Mesendoderm (in vitro differentiated cells): ENCODE results near the gene ADAMTS16.

Source experiments
- DNase-seq: peaks from one replicate; pipeline ENCODE4 v3.0.0; 2013
- H2AK5ac ChIP-seq: 2 replicates; pipeline ENCODE4 v1.6.1; 2013; ENCODE audit warnings: low read length, inconsistent platforms
- H2BK120ac ChIP-seq: 2 replicates; pipeline ENCODE4 v1.6.1; 2013; ENCODE audit warnings: low read depth, mild to moderate bottlenecking, low read length, moderate library complexity, mixed read lengths
- H2BK15ac ChIP-seq: replicated peaks from 2 replicates; pipeline ENCODE4 v1.6.1; 2013; ENCODE audit warnings: low read depth, mild to moderate bottlenecking, moderate library complexity
- H2BK5ac ChIP-seq: 2 replicates; pipeline ENCODE4 v1.6.1; 2013; ENCODE audit warnings: low read length, inconsistent platforms
- H3K18ac ChIP-seq: 2 replicates; pipeline ENCODE4 v1.6.1; 2013; ENCODE audit warnings: mild to moderate bottlenecking, low read length, mixed read lengths
- H3K23ac ChIP-seq: one replicate; pipeline ENCODE4 v1.6.1; 2013; ENCODE audit warnings: low read length
- H3K27ac ChIP-seq: 2 replicates; pipeline ENCODE4 v1.5.1; 2013; ENCODE audit warnings: low read depth, mild to moderate bottlenecking, inconsistent platforms, low read length, moderate library complexity
- H3K27me3 ChIP-seq: 2 replicates; pipeline ENCODE4 v1.6.1; 2013; ENCODE audit warnings: low read length, control low read depth, mild to moderate bottlenecking, inconsistent platforms; ENCODE audit not compliant: insufficient read depth, poor library complexity
- H3K36me3 ChIP-seq: 2 replicates; pipeline ENCODE4 v1.6.1; 2013; ENCODE audit warnings: low read length, inconsistent platforms; ENCODE audit not compliant: control insufficient read depth, insufficient read depth
- H3K4ac ChIP-seq: one replicate; pipeline ENCODE4 v1.6.1; 2013; ENCODE audit warnings: low read depth, mild to moderate bottlenecking, low read length, moderate library complexity
- H3K4me1 ChIP-seq: 2 replicates; pipeline ENCODE4 v1.6.1; 2013; ENCODE audit warnings: low read depth, low read length, inconsistent platforms; ENCODE audit not compliant: control insufficient read depth
- H3K4me2 ChIP-seq: 2 replicates; pipeline ENCODE4 v1.6.1; 2013; ENCODE audit warnings: low read length
- H3K4me3 ChIP-seq: 2 replicates; pipeline ENCODE4 v1.5.1; 2013; ENCODE audit warnings: mild to moderate bottlenecking, low read length
- H3K56ac ChIP-seq: one replicate; pipeline ENCODE4 v1.6.1; 2013; ENCODE audit warnings: low read length
- H3K79me1 ChIP-seq: 2 replicates; pipeline ENCODE4 v1.6.1; 2013; ENCODE audit warnings: low read length, inconsistent platforms
- H3K79me2 ChIP-seq: 2 replicates; pipeline ENCODE4 v1.6.1; 2013; ENCODE audit warnings: mild to moderate bottlenecking, low read length; ENCODE audit not compliant: control insufficient read depth, insufficient read depth
- H3K9ac ChIP-seq: 2 replicates; pipeline ENCODE4 v1.6.1; 2013; ENCODE audit warnings: low read length, inconsistent platforms
- H4K5ac ChIP-seq: one replicate; pipeline ENCODE4 v1.6.1; 2013; ENCODE audit warnings: low read length
- H4K8ac ChIP-seq: one replicate; pipeline ENCODE4 v1.6.1; 2013; ENCODE audit warnings: low read depth, mild to moderate bottlenecking, control low read depth, low read length, moderate library complexity
- WGBS: extraction: QIAGEN DNeasy Blood & Tissue Kit; methylation state at CpG from one replicate; pipeline ENCODE4 v1.1.7; 2013; ENCODE audit warnings: low lambda C conversion rate, missing lambda C conversion rate; ENCODE audit not compliant: insufficient coverage; ENCODE audit errors: extremely low coverage; 5-methylcytosine and 5-hydroxymethylcytosine counted together

ADAMTS16 gene

DNA sequence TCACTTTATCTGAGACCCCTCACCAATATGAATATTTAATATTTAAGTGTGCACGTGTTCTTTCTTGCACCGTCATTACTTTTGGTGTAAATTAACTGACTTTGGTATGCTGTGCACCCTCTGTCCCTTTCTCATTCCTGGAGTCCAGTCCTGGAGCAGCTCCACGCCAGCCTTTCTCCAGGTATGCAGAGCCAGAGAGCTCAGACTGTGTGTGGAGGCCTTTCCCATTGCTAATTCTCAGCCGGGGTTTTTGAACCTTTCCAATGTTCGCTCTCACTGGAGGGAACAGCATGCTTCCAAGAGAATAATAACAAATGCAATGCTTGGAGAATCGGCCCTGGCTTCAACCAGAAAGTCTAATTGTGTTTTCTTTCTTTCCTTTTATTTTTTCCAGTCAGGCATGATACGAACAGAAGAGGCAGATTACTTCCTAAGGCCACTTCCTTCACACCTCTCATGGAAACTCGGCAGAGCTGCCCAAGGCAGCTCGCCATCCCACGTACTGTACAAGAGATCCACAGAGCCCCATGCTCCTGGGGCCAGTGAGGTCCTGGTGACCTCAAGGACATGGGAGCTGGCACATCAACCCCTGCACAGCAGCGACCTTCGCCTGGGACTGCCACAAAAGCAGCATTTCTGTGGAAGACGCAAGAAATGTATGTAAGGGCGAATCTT, 41.7 kb downstream of the ADAMTS16 start:
- Histone ChIP-seq H3K18ac (peak overlapping the region; percentile 76), H3K56ac (peak overlapping the region; percentile 58), H2AK5ac (no peak overlapping the region), H3K27me3 (no peaks in the 10 kb centered on the region), H2BK5ac (peak overlapping the region; percentile 27), H3K27ac (no peak overlapping the region), H4K5ac (no peak overlapping the region), H2BK120ac (peak overlapping the region; percentile 19), H4K8ac (no peak overlapping the region), H3K9ac (no peak overlapping the region), H3K4me1 (peaks cover 14% of the 10 kb centered on the region), H3K36me3 (no peaks in the 10 kb centered on the region), H2BK15ac (no peak overlapping the region), H3K79me2 (no peaks in the 10 kb centered on the region), H3K79me1 (no peaks in the 10 kb centered on the region), H3K4me2 (no peak overlapping the region), H3K23ac (no peak overlapping the region), H3K4ac (no peak overlapping the region), H3K4me3 (no peak overlapping the region)
- WGBS: no CpG with 5 or more reads among the region's 14 CpGs
- peak; percentile 35 for DNase-seq

DNA sequence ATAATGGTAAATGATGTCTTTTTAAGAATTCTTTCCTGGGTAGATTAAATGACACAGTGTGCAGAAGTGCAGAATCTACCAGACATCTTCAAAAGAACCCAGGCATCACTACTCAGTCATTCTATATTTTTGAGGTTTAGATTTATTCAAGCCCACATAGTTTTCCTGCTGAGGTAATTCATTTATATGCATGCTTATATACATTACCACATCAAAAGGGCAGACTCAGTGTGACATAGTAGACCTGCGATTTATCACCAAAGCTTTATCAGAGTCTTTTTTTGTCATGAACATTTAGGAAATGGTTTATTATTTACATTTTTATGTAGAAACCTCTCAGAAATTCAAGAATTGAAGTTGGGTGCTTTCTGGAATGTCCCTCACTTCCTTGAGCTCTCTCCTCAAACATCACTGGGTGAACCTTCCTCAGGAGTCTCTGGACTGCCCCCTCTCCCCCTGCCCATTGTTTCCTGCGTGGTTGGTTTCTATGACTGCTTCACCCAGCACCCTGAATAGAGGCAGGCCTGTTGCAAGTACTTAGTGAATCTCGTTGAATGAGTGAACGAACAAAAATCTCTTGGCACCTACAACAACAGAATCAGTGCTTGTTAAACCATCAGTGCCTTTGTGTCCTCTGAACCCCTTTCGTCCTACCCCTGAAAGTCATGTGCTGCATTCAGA, 42.5 kb downstream of the ADAMTS16 start:
- H3K56ac ChIP-seq: peak overlapping the region; percentile 26
- H2BK15ac ChIP-seq: no peak overlapping the region
- peaks cover 14% of the 10 kb centered on the region for H3K4me1 ChIP-seq
- no peak overlapping the region for H2BK5ac ChIP-seq
- H3K79me1 ChIP-seq: no peaks in the 10 kb centered on the region
- no peaks in the 10 kb centered on the region for H3K36me3 ChIP-seq
- H3K4me3 ChIP-seq: no peak overlapping the region
- no peak overlapping the region for H2AK5ac ChIP-seq
- no CpG with 5 or more reads among the region's 5 CpGs for WGBS
- H3K18ac ChIP-seq: peak overlapping the region; percentile 39
- no peak overlapping the region for H4K8ac ChIP-seq
- no peak overlapping the region for H3K4me2 ChIP-seq
- H4K5ac ChIP-seq: no peak overlapping the region
- H3K23ac ChIP-seq: no peak overlapping the region
- DNase-seq: no peak
- no peak overlapping the region for H2BK120ac ChIP-seq
- no peak overlapping the region for H3K27ac ChIP-seq
- no peak overlapping the region for H3K9ac ChIP-seq
- no peaks in the 10 kb centered on the region for H3K27me3 ChIP-seq
- H3K79me2 ChIP-seq: no peaks in the 10 kb centered on the region
- no peak overlapping the region for H3K4ac ChIP-seq

GRCh38 chr5:5183189-5183699, 43.1 kb downstream of the ADAMTS16 start:
- Histone ChIP-seq H3K18ac (peak overlapping the region; percentile 39), H3K4me2 (peak overlapping the region; percentile 12), H3K36me3 (no peaks in the 10 kb centered on the region), H3K79me1 (no peaks in the 10 kb centered on the region), H2BK120ac (no peak overlapping the region), H3K9ac (no peak overlapping the region), H2BK15ac (no peak overlapping the region), H3K23ac (no peak overlapping the region), H3K79me2 (no peaks in the 10 kb centered on the region), H2BK5ac (no peak overlapping the region), H3K56ac (peak overlapping the region; percentile 51), H2AK5ac (no peak overlapping the region), H3K4ac (no peak overlapping the region), H3K27me3 (no peaks in the 10 kb centered on the region), H3K4me1 (peaks cover 14% of the 10 kb centered on the region), H3K27ac (no peak overlapping the region), H4K8ac (no peak overlapping the region), H4K5ac (no peak overlapping the region), H3K4me3 (no peak overlapping the region)
- DNase-seq: peak; percentile 71
- WGBS: no CpG with 5 or more reads among the region's 16 CpGs

- H3K27me3 ChIP-seq: no peaks in the 10 kb centered on the region
- H2BK5ac ChIP-seq: no peak overlapping the region
- H3K79me2 ChIP-seq: no peaks in the 10 kb centered on the region
- H3K56ac ChIP-seq: no peak overlapping the region
- no peak overlapping the region for H4K8ac ChIP-seq
- no peak overlapping the region for H2BK15ac ChIP-seq
- H3K9ac ChIP-seq: no peak overlapping the region
- H3K4me3 ChIP-seq: no peak overlapping the region
- H3K27ac ChIP-seq: no peak overlapping the region
- no peak overlapping the region for H3K4ac ChIP-seq
- peaks cover 14% of the 10 kb centered on the region for H3K4me1 ChIP-seq
- no peak overlapping the region for H3K18ac ChIP-seq
- no peaks in the 10 kb centered on the region for H3K79me1 ChIP-seq
- H2BK120ac ChIP-seq: no peak overlapping the region
- H3K36me3 ChIP-seq: no peaks in the 10 kb centered on the region
- no peak overlapping the region for H4K5ac ChIP-seq
- H3K4me2 ChIP-seq: no peak overlapping the region
- H2AK5ac ChIP-seq: no peak overlapping the region
- no peak overlapping the region for H3K23ac ChIP-seq
- WGBS: no CpG with 5 or more reads among the region's 10 CpGs
- no peak for DNase-seq
These were observed 43.8 kb downstream of the ADAMTS16 start for GRCh38 chr5:5183933-5184332.

GRCh38 chr5:5188376-5189050, 48.4 kb downstream of the ADAMTS16 start:
- Histone ChIP-seq H3K27me3 (no peaks in the 10 kb centered on the region), H3K18ac (no peak overlapping the region), H3K27ac (no peak overlapping the region), H3K23ac (no peak overlapping the region), H3K9ac (no peak overlapping the region), H3K79me1 (no peaks in the 10 kb centered on the region), H3K56ac (no peak overlapping the region), H4K8ac (no peak overlapping the region), H3K4me2 (no peak overlapping the region), H3K4me1 (peaks cover 1% of the 10 kb centered on the region), H2BK120ac (no peak overlapping the region), H2BK5ac (no peak overlapping the region), H3K79me2 (no peaks in the 10 kb centered on the region), H2AK5ac (no peak overlapping the region), H4K5ac (no peak overlapping the region), H2BK15ac (no peak overlapping the region), H3K4me3 (no peak overlapping the region), H3K4ac (no peak overlapping the region), H3K36me3 (no peaks in the 10 kb centered on the region)
- WGBS: no CpG with 5 or more reads among the region's 11 CpGs
- DNase-seq: no peak
